ENCODE measurements around the gene TENM3.

The TENM3 gene

GRCh38 chr4:182776376-182777105, 533.3 kb downstream of the TENM3 start:
- peaks cover 0 to 33% of the 10 kb centered on the region in 2 experiments; a peak in 1 of 3 replicates for H3K36me3 ChIP-seq (ENCODE audit: control insufficient read depth in 2 of 2, insufficient read depth in 1 of 2, low read length in 2 of 2)
- H3K4me3 ChIP-seq (ENCODE audit: low read depth, low read length): no peak overlapping the region
- TF ChIP-seq ZNF19 (tag by site-specific recombination; IDR thresholded peaks at IDR 0.05; ENCODE audit: low read depth): no peak
- no peak for TF ChIP-seq GLIS2 (tag by site-specific recombination; IDR thresholded peaks at IDR 0.05)
- TF ChIP-seq PRDM1 (tag by site-specific recombination; IDR thresholded peaks at IDR 0.05): no peak
- TF ChIP-seq ZNF311 (tag by site-specific recombination; IDR thresholded peaks at IDR 0.05; ENCODE audit: borderline replicate concordance): no peak
- no peak for TF ChIP-seq ZNF114 (tag by site-specific recombination; IDR thresholded peaks at IDR 0.05)
- TF ChIP-seq ZBTB7A (tag by site-specific recombination; IDR thresholded peaks at IDR 0.05; ENCODE audit: low read depth): no peak
- TF ChIP-seq ZNF214 (tag by site-specific recombination; IDR thresholded peaks at IDR 0.05; ENCODE audit: borderline replicate concordance): no peak
- no peak for TF ChIP-seq ZNF449 (tag by site-specific recombination; IDR thresholded peaks at IDR 0.05)
- TF ChIP-seq ZNF202 (tag by site-specific recombination; IDR thresholded peaks at IDR 0.05; ENCODE audit: borderline replicate concordance): no peak
- H3K9me3 ChIP-seq (ENCODE audit: control insufficient read depth, insufficient read depth, low read depth, low read length): no peaks in the 10 kb centered on the region
- H3K4me1 ChIP-seq (ENCODE audit: control insufficient read depth, insufficient read depth, low read length): no peaks in the 10 kb centered on the region
- POLR2A ChIA-PET: no interaction called here
- no peak overlapping the region for H3K27ac ChIP-seq (ENCODE audit: extremely low read depth, low read depth, low read length)
- CTCF ChIA-PET: no interaction called here

GRCh38 chr4:182778222-182778982, 535.2 kb downstream of the TENM3 start:
- CTCF ChIA-PET: no interaction called here
- H3K4me1 ChIP-seq (ENCODE audit: control insufficient read depth, insufficient read depth, low read length): no peaks in the 10 kb centered on the region
- TF ChIP-seq ZNF580 (tag by site-specific recombination; IDR thresholded peaks at IDR 0.05) (no peak), ZNF341 (tag by site-specific recombination; IDR thresholded peaks at IDR 0.05; ENCODE audit: low read depth) (peak; percentile 64)
- H3K4me3 ChIP-seq (ENCODE audit: low read depth, low read length): no peak overlapping the region
- POLR2A ChIA-PET: no interaction called here
- H3K36me3 ChIP-seq (ENCODE audit: control insufficient read depth in 2 of 2, insufficient read depth in 1 of 2, low read length in 2 of 2): peaks cover 0 to 28% of the 10 kb centered on the region in 2 experiments; a peak in 1 of 3 replicates
- H3K9me3 ChIP-seq (ENCODE audit: control insufficient read depth, insufficient read depth, low read depth, low read length): no peaks in the 10 kb centered on the region
- no peak overlapping the region for H3K27ac ChIP-seq (ENCODE audit: extremely low read depth, low read depth, low read length)

GRCh38 chr4:182786991-182787390, 543.8 kb downstream of the TENM3 start:
- CTCF ChIA-PET: no interaction called here

More at GRCh38 chr4:182786991-182787390, 543.8 kb downstream of the TENM3 start:
- peaks cover 5% of the 10 kb centered on the region; the same call in 1 of the 2 replicates for H3K4me1 ChIP-seq (ENCODE audit: control insufficient read depth, insufficient read depth, low read length)
- POLR2A ChIA-PET: no interaction called here
- H3K36me3 ChIP-seq (ENCODE audit: control insufficient read depth in 2 of 2, insufficient read depth in 1 of 2, low read length in 2 of 2): peaks cover 0 to 27% of the 10 kb centered on the region in 2 experiments; a peak in 1 of 3 replicates
- no peak overlapping the region for H3K4me3 ChIP-seq (ENCODE audit: low read depth, low read length)
- TF ChIP-seq WT1 (tag by site-specific recombination; IDR thresholded peaks at IDR 0.05) (no peak), ZNF223 (tag by site-specific recombination; IDR thresholded peaks at IDR 0.05) (no peak), PBX3 (CRISPR knock-in tag; IDR thresholded peaks at IDR 0.05) (no peak), ZNF76 (tag by site-specific recombination; IDR thresholded peaks at IDR 0.05; ENCODE audit: borderline replicate concordance, low read depth) (no peak), ZNF473 (tag by site-specific recombination; IDR thresholded peaks at IDR 0.05) (no peak)
- H3K9me3 ChIP-seq (ENCODE audit: control insufficient read depth, insufficient read depth, low read depth, low read length): no peaks in the 10 kb centered on the region
- no peak overlapping the region for H3K27ac ChIP-seq (ENCODE audit: extremely low read depth, low read depth, low read length)
